Measurements from ENCODE around the gene SULT1C2.

DNA sequence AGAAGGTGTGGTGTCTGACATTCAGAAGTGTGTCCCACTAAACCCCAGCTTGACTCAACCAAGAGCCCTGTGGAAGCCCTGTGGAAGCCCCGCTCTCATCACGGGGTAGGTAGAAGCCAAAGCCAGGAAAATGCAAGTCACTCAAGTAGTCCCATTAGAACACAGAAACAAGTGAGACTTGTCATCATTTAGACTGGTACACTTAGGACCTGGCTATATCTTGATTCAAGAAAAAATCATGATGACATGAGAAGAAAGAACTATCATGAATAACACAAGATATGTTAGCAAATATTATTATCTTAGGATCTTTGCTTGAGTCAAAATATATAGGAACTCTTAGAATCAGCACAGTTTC lies 60.9 kb downstream of the SULT1C2 start:
- TF ChIP-seq, protein P1, sequence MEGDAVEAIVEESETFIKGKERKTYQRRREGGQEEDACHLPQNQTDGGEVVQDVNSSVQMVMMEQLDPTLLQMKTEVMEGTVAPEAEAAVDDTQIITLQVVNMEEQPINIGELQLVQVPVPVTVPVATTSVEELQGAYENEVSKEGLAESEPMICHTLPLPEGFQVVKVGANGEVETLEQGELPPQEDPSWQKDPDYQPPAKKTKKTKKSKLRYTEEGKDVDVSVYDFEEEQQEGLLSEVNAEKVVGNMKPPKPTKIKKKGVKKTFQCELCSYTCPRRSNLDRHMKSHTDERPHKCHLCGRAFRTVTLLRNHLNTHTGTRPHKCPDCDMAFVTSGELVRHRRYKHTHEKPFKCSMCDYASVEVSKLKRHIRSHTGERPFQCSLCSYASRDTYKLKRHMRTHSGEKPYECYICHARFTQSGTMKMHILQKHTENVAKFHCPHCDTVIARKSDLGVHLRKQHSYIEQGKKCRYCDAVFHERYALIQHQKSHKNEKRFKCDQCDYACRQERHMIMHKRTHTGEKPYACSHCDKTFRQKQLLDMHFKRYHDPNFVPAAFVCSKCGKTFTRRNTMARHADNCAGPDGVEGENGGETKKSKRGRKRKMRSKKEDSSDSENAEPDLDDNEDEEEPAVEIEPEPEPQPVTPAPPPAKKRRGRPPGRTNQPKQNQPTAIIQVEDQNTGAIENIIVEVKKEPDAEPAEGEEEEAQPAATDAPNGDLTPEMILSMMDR (IDR thresholded peaks at IDR 0.05) = no peak
- no peak for TF ChIP-seq POLR2A (IDR thresholded peaks at IDR 0.05)
